Gastroesophageal sphincter (tissue), 4 donors: ENCODE data around the gene RAPGEF1. TPM values are rescaled to one million over a fixed set of nuclear protein-coding genes. Genes with fewer than 3 reads are reported as not detected.

Source experiments
- ATAC-seq: fragments of 150-250 bp; one replicate; pipeline ENCODE4 v1.9.1; 2016; ENCODE audit warnings: mild to moderate bottlenecking, moderate library complexity
- H3K27ac ChIP-seq, 4 donors: fragments of 200-600 bp; sonication (generic) in 3 of 4; 1 replicate in 3 of 4; 2 replicates in 1 of 4; pipeline ENCODE4 v1.5.1; 2016 to 2019
- H3K27me3 ChIP-seq: fragments of 200-600 bp; sonication (generic); one replicate; pipeline ENCODE4 v1.5.1; 2019
- H3K36me3 ChIP-seq, 2 donors: fragments of 200-600 bp; sonication (generic); one replicate each; pipeline ENCODE4 v1.5.1; 2019; ENCODE audit warnings: control low read depth in 1 of 2
- H3K4me1 ChIP-seq, 3 donors: fragments of 200-600 bp; sonication (generic); 1 replicate in 2 of 3; 2 replicates in 1 of 3; pipeline ENCODE4 v1.5.1; 2016 to 2019; ENCODE audit warnings: control low read depth in 2 of 3
- H3K4me3 ChIP-seq, 2 donors: fragments of 200-600 bp; sonication (generic); one replicate each; pipeline ENCODE4 v1.5.1; 2019; ENCODE audit warnings: mild to moderate bottlenecking in 1 of 2, moderate library complexity in 1 of 2
- H3K9me3 ChIP-seq, 3 donors: fragments of 200-600 bp; sonication (generic); one replicate each; pipeline ENCODE4 v1.5.1; 2017 to 2019; ENCODE audit warnings: control low read depth in 2 of 3
- CTCF ChIP-seq, 4 experiments: fragments of 200-600 bp in 2 of 4; fragments of 450-650 bp in 2 of 4; sonication (generic) in 1 of 4; IDR thresholded peaks; one replicate each; pipeline ENCODE4 v1.5.1; 2017 to 2019; ENCODE audit warnings: antibody characterized with exemption in 4 of 4, mild to moderate bottlenecking in 2 of 4, moderate library complexity in 2 of 4
- EP300 ChIP-seq: sonication (generic); formaldehyde crosslinking; IDR thresholded peaks from one replicate; pipeline ENCODE4 v1.6.1; 2017; ENCODE audit warnings: antibody characterized with exemption, mild to moderate bottlenecking
- POLR2A ChIP-seq, 2 donors: fragments of 450-650 bp; IDR thresholded peaks; one replicate each; pipeline ENCODE4 v1.6.1; 2017; ENCODE audit warnings: antibody characterized with exemption in 2 of 2, mild to moderate bottlenecking in 2 of 2, moderate library complexity in 1 of 2
- POLR2AphosphoS5 ChIP-seq: sonication (generic); formaldehyde crosslinking; IDR thresholded peaks from one replicate; pipeline ENCODE4 v1.6.1; 2017; ENCODE audit warnings: antibody characterized with exemption
- WGBS, 2 donors: methylation state at CpG; one replicate each; pipeline ENCODE4 v1.1.5; 2018; ENCODE audit warnings: low coverage in 1 of 2; 5-methylcytosine and 5-hydroxymethylcytosine counted together
- total RNA-seq, 4 donors: library from RNA; depleted of rRNA; stranded (reverse); fragments of >200 nt; gene quantifications; one replicate each; pipeline ENCODE4 v1.1.0, GENCODE V29; 2016

RAPGEF1 gene
- total RNA-seq, 4 donors from 2014 or later: 47.5 to 162 (median 77.6) TPM

- Histone ChIP-seq H3K4me3 (no peak overlapping the region), H3K4me1 (peaks cover 7 to 87% (median 42%) of the 10 kb centered on the region in 3 donors), H3K36me3 (no peaks in the 10 kb centered on the region), H3K27ac (peak overlapping the region in 3 of 4 donors; percentile 5 to 56 (median 22)), H3K27me3 (no peaks in the 10 kb centered on the region), H3K9me3 (no peaks in the 10 kb centered on the region)
- WGBS, 2 donors: 64 to 79% methylated on average over 4 of the region's 4 CpGs
- no peak for TF ChIP-seq EP300
- TF ChIP-seq CTCF (IDR thresholded peaks at IDR 0.05): no peak
- TF ChIP-seq POLR2AphosphoS5: no peak
- TF ChIP-seq POLR2A (IDR thresholded peaks at IDR 0.05): no peak
- no peak for ATAC-seq
These were observed 11.3 kb downstream of the RAPGEF1 start for GRCh38 chr9:131728546-131728910.

- no peak overlapping the region for H3K4me3 ChIP-seq
- H3K9me3 ChIP-seq: no peaks in the 10 kb centered on the region
- H3K36me3 ChIP-seq: no peaks in the 10 kb centered on the region
- TF ChIP-seq POLR2A (IDR thresholded peaks at IDR 0.05) (no peak), EP300 (no peak), POLR2AphosphoS5 (no peak), CTCF (IDR thresholded peaks at IDR 0.05) (no peak)
- 52 to 63% methylated on average over 5 of the region's 5 CpGs for WGBS, 2 donors
- H3K27ac ChIP-seq: peak overlapping the region in 3 of 4 donors; percentile 3 to 56 (median 20)
- H3K4me1 ChIP-seq: peaks cover 5 to 86% (median 39%) of the 10 kb centered on the region in 3 donors
- ATAC-seq: no peak
- no peaks in the 10 kb centered on the region for H3K27me3 ChIP-seq
These were observed 11.9 kb downstream of the RAPGEF1 start for GRCh38 chr9:131727795-131728545.

GRCh38 chr9:131727184-131727759, 12.6 kb downstream of the RAPGEF1 start:
- ATAC-seq: peak; percentile 45
- H3K27me3 ChIP-seq: no peaks in the 10 kb centered on the region
- no peaks in the 10 kb centered on the region for H3K36me3 ChIP-seq
- 76 to 82% methylated on average over 2 to 5 of the region's 7 CpGs for WGBS, 2 donors
- H3K4me3 ChIP-seq: no peak overlapping the region
- H3K9me3 ChIP-seq: no peaks in the 10 kb centered on the region
- TF ChIP-seq CTCF (IDR thresholded peaks at IDR 0.05) (no peak), POLR2AphosphoS5 (peak; percentile 48)
- peak overlapping the region in 3 of 4 donors; percentile 3 to 45 (median 36) for H3K27ac ChIP-seq
- peaks cover 5 to 86% (median 38%) of the 10 kb centered on the region in 3 donors for H3K4me1 ChIP-seq

GRCh38 chr9:131724683-131725082, 15.2 kb downstream of the RAPGEF1 start:
- no peaks in the 10 kb centered on the region for H3K27me3 ChIP-seq
- H3K4me1 ChIP-seq: peaks cover 0 to 76% (median 23%) of the 10 kb centered on the region in 3 donors
- ATAC-seq: no peak
- no peak for TF ChIP-seq POLR2A (IDR thresholded peaks at IDR 0.05)
- H3K27ac ChIP-seq: no peak overlapping the region
- H3K9me3 ChIP-seq: no peaks in the 10 kb centered on the region
- H3K4me3 ChIP-seq: no peak overlapping the region
- no peaks in the 10 kb centered on the region for H3K36me3 ChIP-seq
- 40 to 63% methylated on average over 1 to 2 of the region's 2 CpGs for WGBS, 2 donors

- Histone ChIP-seq H3K36me3 (no peaks in the 10 kb centered on the region), H3K4me1 (peaks cover 0 to 76% (median 21%) of the 10 kb centered on the region in 3 donors), H3K27me3 (no peaks in the 10 kb centered on the region), H3K27ac (no peak overlapping the region), H3K9me3 (no peaks in the 10 kb centered on the region), H3K4me3 (no peak overlapping the region)
- WGBS, 2 donors: 36 to 41% methylated on average over 5 of the region's 5 CpGs
- TF ChIP-seq POLR2A (IDR thresholded peaks at IDR 0.05): no peak
- TF ChIP-seq CTCF (IDR thresholded peaks at IDR 0.05): no peak
- no peak for TF ChIP-seq EP300
- TF ChIP-seq POLR2AphosphoS5: no peak
- no peak for ATAC-seq
These were observed 16.2 kb downstream of the RAPGEF1 start for GRCh38 chr9:131723632-131724031.
